ENCODE measurements around the gene KIF25.
"Not testable (repeated sequence)": the region's sequence is repeated elsewhere in the genome, so short reads cannot be mapped to it uniquely, and the experiment has no call there.

Gene KIF25

GRCh38 chr6:167972193-167972592, 25.3 kb upstream of the KIF25 start:
- TF ChIP-seq, protein P1, sequence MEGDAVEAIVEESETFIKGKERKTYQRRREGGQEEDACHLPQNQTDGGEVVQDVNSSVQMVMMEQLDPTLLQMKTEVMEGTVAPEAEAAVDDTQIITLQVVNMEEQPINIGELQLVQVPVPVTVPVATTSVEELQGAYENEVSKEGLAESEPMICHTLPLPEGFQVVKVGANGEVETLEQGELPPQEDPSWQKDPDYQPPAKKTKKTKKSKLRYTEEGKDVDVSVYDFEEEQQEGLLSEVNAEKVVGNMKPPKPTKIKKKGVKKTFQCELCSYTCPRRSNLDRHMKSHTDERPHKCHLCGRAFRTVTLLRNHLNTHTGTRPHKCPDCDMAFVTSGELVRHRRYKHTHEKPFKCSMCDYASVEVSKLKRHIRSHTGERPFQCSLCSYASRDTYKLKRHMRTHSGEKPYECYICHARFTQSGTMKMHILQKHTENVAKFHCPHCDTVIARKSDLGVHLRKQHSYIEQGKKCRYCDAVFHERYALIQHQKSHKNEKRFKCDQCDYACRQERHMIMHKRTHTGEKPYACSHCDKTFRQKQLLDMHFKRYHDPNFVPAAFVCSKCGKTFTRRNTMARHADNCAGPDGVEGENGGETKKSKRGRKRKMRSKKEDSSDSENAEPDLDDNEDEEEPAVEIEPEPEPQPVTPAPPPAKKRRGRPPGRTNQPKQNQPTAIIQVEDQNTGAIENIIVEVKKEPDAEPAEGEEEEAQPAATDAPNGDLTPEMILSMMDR (IDR thresholded peaks at IDR 0.05; ENCODE audit: control extremely low read depth, extremely low read depth, low read depth, missing control alignments) = no peak
- ChIA-PET POLR2A (no interaction called here), CTCF (no interaction called here)
- DNase-seq (ENCODE audit: extremely low spot score) = no peak

GRCh38 chr6:167973148-167973885, 24.2 kb upstream of the KIF25 start:
- DNase-seq (ENCODE audit: extremely low spot score) = no peak
- TF ChIP-seq, protein P1 (IDR thresholded peaks at IDR 0.05; ENCODE audit: control extremely low read depth, extremely low read depth, low read depth, missing control alignments) = no peak
- ChIA-PET CTCF (no interaction called here), POLR2A (no interaction called here)

- ChIA-PET CTCF (no interaction called here), POLR2A (no interaction called here)
- DNase-seq (ENCODE audit: extremely low spot score) = no peak
- TF ChIP-seq, protein P1 (IDR thresholded peaks at IDR 0.05; ENCODE audit: control extremely low read depth, extremely low read depth, low read depth, missing control alignments) = no peak
Observed at GRCh38 chr6:167974640-167975344, 22.7 kb upstream of the KIF25 start.

- POLR2A ChIA-PET = no interaction called here
- CTCF ChIA-PET = no interaction called here
- TF ChIP-seq, protein P1 (IDR thresholded peaks at IDR 0.05; ENCODE audit: control extremely low read depth, extremely low read depth, low read depth, missing control alignments) = no peak
- DNase-seq (ENCODE audit: extremely low spot score) = no peak
Observed at GRCh38 chr6:167975458-167975857, 22.0 kb upstream of the KIF25 start.

DNA sequence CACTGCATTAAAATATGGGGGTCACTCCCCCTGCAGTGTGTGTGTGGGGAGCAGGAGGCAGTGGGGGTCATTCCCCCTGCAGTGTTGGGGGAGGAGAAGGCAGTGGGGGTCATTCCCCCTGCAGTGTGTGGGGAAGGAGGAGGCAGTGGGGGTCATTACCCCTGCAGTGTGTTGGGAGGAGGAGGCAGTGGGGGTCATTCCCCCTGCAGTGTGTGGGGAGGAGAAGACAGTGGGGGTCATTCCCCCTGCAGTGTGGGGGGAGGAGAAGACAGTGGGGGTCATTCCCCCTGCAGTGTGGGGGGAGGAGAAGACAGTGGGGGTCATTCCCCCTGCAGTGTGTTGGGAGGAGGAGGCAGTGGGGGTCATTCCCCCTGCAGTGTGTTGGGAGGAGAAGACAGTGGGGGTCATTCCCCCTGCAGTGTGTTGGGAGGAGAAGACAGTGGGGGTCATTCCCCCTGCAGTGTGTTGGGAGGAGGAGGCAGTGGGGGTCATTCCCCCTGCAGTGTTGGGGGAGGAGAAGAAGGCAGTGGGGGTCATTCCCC, 21.3 kb upstream of the KIF25 start:
- POLR2A ChIA-PET; CTCF ChIA-PET; DNase-seq (ENCODE audit: extremely low spot score): not testable (repeated sequence)

- POLR2A ChIA-PET = no interaction called here
- TF ChIP-seq, protein P1 (IDR thresholded peaks at IDR 0.05; ENCODE audit: control extremely low read depth, extremely low read depth, low read depth, missing control alignments) = no peak
Observed at GRCh38 chr6:167976708-167977107, 20.8 kb upstream of the KIF25 start.

More at GRCh38 chr6:167976708-167977107, 20.8 kb upstream of the KIF25 start:
- CTCF ChIA-PET = no interaction called here
- DNase-seq (ENCODE audit: extremely low spot score) = no peak

Measured in GM10248 (cell line).